COLO668 (cell line): ENCODE measurements around the gene HPRT1.
"Not testable (repeated sequence)": the region's sequence is repeated elsewhere in the genome, so short reads cannot be mapped to it uniquely, and the experiment has no call there.

Experiments
- DNase-seq: peaks from one replicate; lab custom pipeline; 2025; ENCODE audit not compliant: unreplicated experiment; lab: John Stamatoyannopoulos, UW

Gene HPRT1, protein sequence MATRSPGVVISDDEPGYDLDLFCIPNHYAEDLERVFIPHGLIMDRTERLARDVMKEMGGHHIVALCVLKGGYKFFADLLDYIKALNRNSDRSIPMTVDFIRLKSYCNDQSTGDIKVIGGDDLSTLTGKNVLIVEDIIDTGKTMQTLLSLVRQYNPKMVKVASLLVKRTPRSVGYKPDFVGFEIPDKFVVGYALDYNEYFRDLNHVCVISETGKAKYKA

DNA sequence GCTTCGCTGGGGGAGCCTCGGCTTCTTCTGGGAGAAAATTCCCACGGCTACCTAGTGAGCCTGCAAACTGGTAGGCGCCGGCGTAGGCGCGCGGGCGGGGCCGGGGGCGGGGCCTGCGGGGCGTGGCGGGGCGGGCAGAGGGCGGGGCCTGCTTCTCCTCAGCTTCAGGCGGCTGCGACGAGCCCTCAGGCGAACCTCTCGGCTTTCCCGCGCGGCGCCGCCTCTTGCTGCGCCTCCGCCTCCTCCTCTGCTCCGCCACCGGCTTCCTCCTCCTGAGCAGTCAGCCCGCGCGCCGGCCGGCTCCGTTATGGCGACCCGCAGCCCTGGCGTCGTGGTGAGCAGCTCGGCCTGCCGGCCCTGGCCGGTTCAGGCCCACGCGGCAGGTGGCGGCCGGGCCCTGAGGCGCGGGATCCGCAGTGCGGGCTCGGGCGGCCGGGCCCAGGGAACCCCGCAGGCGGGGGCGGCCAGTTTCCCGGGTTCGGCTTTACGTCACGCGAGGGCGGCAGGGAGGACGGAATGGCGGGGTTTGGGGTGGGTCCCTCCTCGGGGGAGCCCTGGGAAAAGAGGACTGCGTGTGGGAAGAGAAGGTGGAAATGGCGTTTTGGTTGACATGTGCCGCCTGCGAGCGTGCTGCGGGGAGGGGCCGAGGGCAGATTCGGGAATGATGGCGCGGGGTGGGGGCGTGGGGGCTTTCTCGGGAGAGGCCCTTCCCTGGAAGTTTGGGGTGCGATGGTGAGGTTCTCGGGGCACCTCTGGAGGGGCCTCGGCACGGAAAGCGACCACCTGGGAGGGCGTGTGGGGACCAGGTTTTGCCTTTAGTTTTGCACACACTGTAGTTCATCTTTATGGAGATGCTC, at the start of gene HPRT1:
TSS of gene HPRT1 (plus strand) at position 161 of the 857 bp plus-strand sequence. CDS start at position 308, 147 bp downstream.
- DNase-seq: peak; percentile 82

DNA sequence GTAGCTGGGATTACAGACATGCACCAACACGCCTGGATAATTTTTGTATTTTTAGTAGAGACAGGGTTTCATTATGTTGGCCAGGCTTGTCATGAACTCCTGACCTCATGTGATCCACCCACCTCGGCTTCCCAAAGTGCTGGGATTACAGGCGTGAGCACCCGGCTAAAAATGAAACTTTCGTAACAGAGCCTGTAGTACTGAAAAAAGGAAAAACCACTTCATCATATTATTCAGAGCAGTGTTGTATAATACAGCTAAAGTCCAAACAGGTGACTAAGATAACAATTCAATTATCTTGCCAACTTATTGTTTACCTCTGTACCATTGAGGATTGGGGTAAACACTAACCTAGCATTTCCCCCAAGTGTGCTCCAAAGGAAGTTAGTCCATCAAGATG, 43.9 kb upstream of the HPRT1 start:
- no peak for DNase-seq

- no peak for DNase-seq
Observed at GRCh38 chrX:134418317-134419113, 41.5 kb upstream of the HPRT1 start.

DNA sequence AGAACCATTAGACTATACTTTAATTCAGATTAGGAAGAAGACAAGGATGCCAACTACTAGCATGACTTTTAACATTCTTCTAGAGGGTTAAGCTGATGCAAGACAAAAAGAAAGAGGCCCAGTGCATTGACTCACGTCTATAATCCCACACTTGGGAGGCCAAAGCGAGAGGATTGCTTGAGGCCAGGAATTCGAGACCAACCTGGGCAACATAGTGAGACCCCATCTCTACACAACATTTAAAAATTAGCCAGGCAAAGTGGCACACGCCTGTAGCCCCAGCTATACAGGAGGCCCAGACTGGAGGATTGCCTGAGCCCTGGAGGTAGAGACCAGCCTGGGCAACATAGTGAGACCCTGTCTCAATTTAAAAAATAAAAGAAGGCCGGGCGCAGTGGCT, 40.2 kb upstream of the HPRT1 start:
- DNase-seq: no peak

DNA sequence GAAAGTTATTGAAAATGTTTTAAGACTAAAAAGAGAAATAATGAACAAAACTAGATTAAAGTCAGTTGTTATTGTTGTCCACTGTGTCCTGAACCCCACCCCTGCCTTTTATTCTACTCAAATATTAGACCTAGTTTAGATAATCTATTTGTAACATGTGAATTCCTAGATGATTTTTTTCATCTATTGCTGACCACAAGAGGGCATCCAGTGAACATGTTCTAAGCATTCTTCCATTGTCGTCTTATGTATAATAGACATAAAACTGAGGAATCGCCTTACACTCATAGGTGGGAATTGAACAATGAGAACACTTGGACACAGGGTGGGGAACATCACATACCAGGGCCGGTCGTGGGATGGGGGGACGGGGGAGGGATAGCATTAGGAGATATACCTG, 36.4 kb upstream of the HPRT1 start:
- DNase-seq: no peak

- DNase-seq: no peak
Observed at GRCh38 chrX:134426281-134426680, 33.7 kb upstream of the HPRT1 start.

GRCh38 chrX:134431894-134432293, 28.1 kb upstream of the HPRT1 start:
- DNase-seq: no peak

DNA sequence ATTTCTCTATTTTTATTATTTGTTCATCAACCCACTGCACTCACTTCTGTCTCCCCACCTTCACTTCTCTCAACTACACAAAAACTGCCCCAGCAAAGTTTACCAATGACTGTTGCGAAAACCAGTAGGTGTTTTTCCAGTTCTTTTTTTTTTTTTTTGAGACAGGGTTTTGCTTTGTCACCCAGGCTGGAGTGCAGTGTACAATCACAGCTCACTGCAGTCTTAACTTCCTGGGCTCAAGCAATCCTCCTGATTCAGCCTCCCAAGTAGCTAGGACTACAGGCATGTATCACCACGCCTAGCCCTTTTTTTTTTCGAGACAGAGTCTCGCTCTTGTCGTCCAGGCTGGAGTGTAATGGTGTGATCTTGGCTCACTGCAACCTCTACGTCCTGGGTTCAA, 24.1 kb upstream of the HPRT1 start:
- no peak for DNase-seq

DNA sequence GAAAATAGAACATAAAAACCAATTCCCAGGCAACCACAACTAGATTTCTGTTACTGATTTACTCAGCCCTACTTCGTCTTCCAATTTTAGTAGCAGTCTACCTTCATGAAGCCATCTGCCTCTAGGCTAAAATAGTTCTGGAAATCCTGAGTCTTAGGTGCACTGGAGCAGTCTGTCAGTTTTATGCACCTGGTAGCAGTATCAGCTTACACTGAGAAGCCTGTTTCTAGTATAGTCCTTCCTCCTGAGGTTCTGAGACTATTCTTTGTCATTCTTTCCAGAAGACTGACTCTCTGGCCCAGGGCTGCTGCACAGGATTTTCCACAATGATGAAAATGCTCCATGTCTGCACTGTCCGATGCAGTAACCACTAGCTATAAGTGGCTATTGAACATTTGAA, 16.9 kb upstream of the HPRT1 start:
- DNase-seq: no peak

GRCh38 chrX:134443461-134443860, 16.5 kb upstream of the HPRT1 start:
- DNase-seq: no peak

DNA sequence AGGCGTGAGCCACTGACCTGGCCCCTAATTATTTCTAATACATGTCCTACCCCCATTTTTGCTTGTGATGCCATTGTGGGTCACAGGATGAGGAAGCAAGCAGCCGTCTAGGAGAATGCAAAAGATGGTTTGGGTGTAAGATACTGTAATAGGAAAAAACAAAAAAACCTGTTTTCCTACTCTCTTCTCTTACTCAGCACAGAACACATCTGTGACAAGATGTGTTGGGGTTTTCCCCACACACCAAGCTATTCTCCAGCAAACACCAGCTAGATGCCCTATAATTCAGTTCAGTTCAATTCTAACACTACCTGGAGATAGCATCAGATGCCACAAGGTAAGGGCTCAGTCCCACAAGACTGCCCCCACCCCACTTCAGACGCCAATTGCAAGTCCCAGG, 15.3 kb upstream of the HPRT1 start:
- no peak for DNase-seq

DNA sequence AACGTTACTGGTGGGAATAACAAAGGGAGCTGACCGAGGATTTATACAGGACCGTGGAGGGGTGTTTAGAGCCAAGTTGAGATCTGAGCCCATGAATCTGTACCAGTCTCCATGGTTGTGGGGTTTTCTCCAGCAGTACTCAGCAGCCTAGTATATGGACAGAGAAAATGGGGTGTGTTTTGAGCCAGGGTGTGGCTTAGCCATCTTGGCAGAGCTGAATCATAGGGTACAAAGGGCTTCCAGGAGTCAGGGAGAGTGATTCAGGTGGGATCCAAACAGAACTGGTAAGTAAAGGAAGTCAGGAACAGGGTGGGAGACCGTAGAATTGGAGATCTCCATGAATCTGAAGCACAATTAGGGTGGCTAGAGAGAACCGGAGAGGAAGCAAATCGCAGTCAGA, 7.4 kb upstream of the HPRT1 start:
- DNase-seq: no peak

DNA sequence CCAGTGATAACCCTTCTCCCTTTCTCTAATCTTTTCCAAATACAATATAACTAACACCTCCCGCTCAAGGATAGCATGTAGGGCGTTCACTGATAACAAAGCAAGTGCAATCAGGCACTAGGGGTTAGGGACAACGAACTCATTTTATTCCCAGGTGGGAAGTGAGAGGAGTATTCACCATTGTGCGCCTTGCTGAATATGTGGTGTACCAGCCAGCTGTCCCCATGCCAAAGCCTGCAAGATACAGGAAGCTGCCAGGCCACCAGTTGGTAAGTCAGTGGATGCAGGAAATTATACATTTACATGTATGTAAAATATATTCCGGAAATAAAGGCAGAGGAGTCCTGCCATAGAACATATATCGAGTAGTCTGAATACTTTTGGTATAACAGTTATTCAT, 6.3 kb upstream of the HPRT1 start:
- DNase-seq: no peak

GRCh38 chrX:134454506-134454905, 5.5 kb upstream of the HPRT1 start:
- no peak for DNase-seq

DNA sequence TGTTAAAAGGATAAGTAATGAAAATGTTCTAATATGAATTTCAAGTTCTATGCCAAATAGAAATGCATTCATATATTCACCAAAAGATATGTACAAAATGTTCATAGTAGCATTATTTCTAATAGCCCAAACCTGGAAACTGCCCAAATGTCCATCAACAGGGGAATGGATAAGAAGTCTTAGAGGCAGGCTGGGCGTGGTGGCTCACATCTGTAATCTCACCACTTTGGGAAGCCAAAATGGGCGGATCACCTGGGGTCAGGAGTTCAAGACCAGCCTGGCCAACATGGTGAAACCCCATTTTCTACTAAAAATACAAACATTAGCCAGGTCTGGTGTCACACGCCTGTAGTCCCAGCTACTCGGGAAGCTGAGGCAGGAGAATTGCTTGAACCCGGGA, 2.3 kb upstream of the HPRT1 start:
- no peak for DNase-seq

- no peak for DNase-seq
Observed at GRCh38 chrX:134459683-134460004, 321 bp upstream of the HPRT1 start.

DNA sequence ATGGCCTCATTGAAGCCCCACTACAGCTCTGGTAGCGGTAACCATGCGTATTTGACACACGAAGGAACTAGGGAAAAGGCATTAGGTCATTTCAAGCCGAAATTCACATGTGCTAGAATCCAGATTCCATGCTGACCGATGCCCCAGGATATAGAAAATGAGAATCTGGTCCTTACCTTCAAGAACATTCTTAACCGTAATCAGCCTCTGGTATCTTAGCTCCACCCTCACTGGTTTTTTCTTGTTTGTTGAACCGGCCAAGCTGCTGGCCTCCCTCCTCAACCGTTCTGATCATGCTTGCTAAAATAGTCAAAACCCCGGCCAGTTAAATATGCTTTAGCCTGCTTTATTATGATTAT, 876 bp downstream of the HPRT1 start:
- DNase-seq: peak; percentile 10

- DNase-seq: no peak
Observed at GRCh38 chrX:134461437-134461836, 1.5 kb downstream of the HPRT1 start.

DNA sequence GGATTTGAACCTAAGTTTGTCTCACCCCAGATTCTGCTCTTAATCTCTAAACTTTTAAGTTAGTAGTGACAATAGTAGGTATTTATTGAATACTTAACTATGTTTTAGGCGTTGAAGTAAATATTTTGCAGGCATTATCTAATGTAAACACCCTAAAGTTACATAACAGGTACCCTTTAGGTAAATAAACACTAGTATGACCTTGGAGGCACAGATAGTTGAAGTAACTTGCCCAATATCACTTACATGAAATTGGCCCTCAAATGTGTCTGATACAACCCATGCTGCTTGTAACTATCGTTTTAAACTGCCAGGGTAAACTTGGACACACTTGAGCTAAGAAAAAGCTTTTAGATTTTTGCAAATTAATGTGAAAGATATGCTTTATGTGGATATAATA, 3.0 kb downstream of the HPRT1 start:
- no peak for DNase-seq

DNA sequence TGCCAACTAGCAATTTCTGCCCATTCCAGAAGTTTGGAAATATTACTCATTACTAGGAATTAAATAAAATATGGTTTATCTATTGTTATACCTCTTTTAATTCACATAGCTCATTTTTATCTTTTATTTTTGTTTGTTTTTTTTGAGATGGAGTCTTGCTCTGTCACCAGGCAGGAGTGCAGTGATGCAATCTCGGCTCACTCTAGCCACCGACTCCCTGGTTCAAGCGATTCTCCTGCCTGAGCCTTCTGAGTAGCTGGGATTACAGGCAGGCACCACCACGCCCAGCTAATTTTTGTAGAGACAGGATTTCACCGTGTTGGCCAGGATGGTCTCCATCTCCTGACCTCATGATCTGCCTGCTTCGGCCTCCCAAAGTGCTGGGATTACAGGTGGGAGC, 4.5 kb downstream of the HPRT1 start:
- DNase-seq: not testable (repeated sequence)

DNA sequence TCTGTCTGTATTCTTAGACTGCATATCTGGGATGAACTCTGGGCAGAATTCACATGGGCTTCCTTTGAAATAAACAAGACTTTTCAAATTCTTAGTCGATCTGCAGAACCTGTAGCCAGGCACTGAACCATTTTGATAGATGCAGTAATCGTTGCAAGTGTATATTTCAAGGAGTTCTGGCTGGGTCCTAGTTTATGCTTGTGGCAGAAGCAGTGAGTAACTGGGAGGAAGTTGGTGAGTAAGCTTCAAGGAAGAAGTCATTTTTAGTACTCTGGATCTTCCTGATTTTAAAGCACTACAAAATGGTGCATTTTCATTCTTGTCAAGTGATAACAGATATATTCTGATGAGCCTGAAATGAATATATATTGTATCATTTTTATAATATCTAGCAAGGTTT, 9.5 kb downstream of the HPRT1 start:
- DNase-seq: no peak

DNA sequence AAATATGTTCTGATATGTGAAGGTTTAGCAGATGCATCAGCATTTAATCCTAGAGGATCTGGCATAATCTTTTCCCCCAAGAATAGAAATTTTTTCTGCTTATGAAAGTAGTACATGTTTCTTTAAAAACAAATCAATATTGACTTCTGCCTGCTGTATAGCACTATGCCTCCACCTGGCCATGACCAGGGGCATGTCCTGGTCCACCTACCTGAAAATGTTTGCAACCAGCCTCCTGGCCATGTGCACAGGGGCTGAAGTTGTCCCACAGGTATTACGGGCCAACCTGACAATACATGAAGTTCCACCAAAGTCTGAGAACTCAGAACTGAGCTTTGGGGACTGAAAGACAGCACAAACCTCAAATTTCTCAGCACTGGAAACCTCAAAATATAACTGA, 10.0 kb downstream of the HPRT1 start:
- no peak for DNase-seq
